GM19238 (cell line): ENCODE results near the gene LAMP1.
"Not testable (repeated sequence)": the region's sequence is repeated elsewhere in the genome, so short reads cannot be mapped to it uniquely, and the experiment has no call there.

Source experiments
- DNase-seq: peaks from one replicate; pipeline ENCODE4 v3.0.0; 2011; ENCODE audit warnings: low spot score; ENCODE audit not compliant: insufficient read length

Gene LAMP1

GRCh38 chr13:113296823-113297369, at the start of gene LAMP1:
LAMP1 (plus strand) TSS chr13:113297239; CDS start chr13:113297435, 196 bp downstream.
- DNase-seq: peak; percentile 97

GRCh38 chr13:113252516-113253095, 44.4 kb upstream of the LAMP1 start:
- no peak for DNase-seq

GRCh38 chr13:113257908-113258307, 39.1 kb upstream of the LAMP1 start:
- not testable (repeated sequence) for DNase-seq

GRCh38 chr13:113258321-113259054, 38.6 kb upstream of the LAMP1 start:
- DNase-seq: no peak

- no peak for DNase-seq
Measured at GRCh38 chr13:113260996-113261395, 36.0 kb upstream of the LAMP1 start.

GRCh38 chr13:113263016-113263415, 34.0 kb upstream of the LAMP1 start:
- DNase-seq: not testable (repeated sequence)

- DNase-seq: no peak
Measured at GRCh38 chr13:113267642-113268405, 29.2 kb upstream of the LAMP1 start.

GRCh38 chr13:113272031-113272430, 25.0 kb upstream of the LAMP1 start:
- DNase-seq: no peak

- DNase-seq: no peak
Measured at GRCh38 chr13:113272701-113273181, 24.3 kb upstream of the LAMP1 start.

- DNase-seq: no peak
Measured at GRCh38 chr13:113273321-113273720, 23.7 kb upstream of the LAMP1 start.

- no peak for DNase-seq
Measured at GRCh38 chr13:113273851-113274590, 23.0 kb upstream of the LAMP1 start.

- no peak for DNase-seq
Measured at GRCh38 chr13:113274721-113275120, 22.3 kb upstream of the LAMP1 start.

GRCh38 chr13:113275387-113275786, 21.7 kb upstream of the LAMP1 start:
- DNase-seq: no peak

- no peak for DNase-seq
Measured at GRCh38 chr13:113280126-113280525, 16.9 kb upstream of the LAMP1 start.

GRCh38 chr13:113283904-113284303, 13.1 kb upstream of the LAMP1 start:
- DNase-seq: no peak

- no peak for DNase-seq
Measured at GRCh38 chr13:113288880-113289279, 8.2 kb upstream of the LAMP1 start.

- no peak for DNase-seq
Measured at GRCh38 chr13:113291129-113291528, 5.9 kb upstream of the LAMP1 start.

GRCh38 chr13:113292021-113292862, 4.8 kb upstream of the LAMP1 start:
- DNase-seq: no peak

- no peak for DNase-seq
Measured at GRCh38 chr13:113293686-113294085, 3.4 kb upstream of the LAMP1 start.

GRCh38 chr13:113295776-113296175, 1.3 kb upstream of the LAMP1 start:
- no peak for DNase-seq
